ENCODE measurements around the gene APRT. TPM values are rescaled to one million over a fixed set of nuclear protein-coding genes. Genes with fewer than 3 reads are reported as not detected.

The APRT gene
- total RNA-seq, 2 donors from 2014 or later = 45.5 to 80.7 TPM

DNA sequence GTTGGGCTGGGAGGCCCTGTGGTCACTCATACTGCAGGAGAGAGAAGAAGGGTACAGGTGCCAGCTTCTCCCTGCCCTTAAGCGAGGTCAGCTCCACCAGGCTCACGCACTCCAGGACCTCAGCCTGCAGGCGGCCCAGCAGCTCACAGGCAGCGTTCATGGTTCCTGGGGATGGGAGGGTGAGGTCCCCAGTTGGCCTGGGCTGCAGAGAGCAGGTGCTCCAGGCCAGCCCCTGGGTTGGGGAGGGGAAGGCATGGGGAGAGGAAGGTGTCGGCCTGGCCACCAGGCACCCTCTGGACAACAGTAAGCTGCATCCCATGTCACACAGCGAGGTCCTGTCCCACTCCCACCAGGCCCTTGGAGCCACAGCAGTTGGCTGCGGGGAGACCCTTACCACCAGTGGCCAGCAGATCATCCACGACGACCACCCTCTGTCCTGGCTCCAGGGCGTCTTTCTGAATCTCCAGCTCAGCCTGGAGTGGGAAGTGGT, 2.0 kb downstream of the APRT start:
- Histone ChIP-seq H3K4me1 (ENCODE audit: control insufficient read depth in 1 of 2, low read depth in 2 of 2) (peaks cover 11 to 35% of the 10 kb centered on the region in 2 donors), H3K27me3 (replicated peaks; ENCODE audit: insufficient read depth) (no peaks in the 10 kb centered on the region), H3K4me3 (no peak overlapping the region), H3K27ac (no peak overlapping the region), H3K36me3 (peaks cover 11% of the 10 kb centered on the region), H3K9me3 (no peaks in the 10 kb centered on the region)
- no peak for DNase-seq (ENCODE audit: low spot score)
- ATAC-seq (ENCODE audit: insufficient number of reproducible peaks, low FRiP score, low read depth) = no peak
- TF ChIP-seq CTCF (IDR thresholded peaks at IDR 0.05) = no peak

- no peaks in the 10 kb centered on the region for H3K27me3 ChIP-seq (replicated peaks; ENCODE audit: insufficient read depth)
- H3K27ac ChIP-seq = no peak overlapping the region
- peaks cover 11% of the 10 kb centered on the region for H3K36me3 ChIP-seq
- peaks cover 11 to 41% of the 10 kb centered on the region in 2 donors for H3K4me1 ChIP-seq (ENCODE audit: control insufficient read depth in 1 of 2, low read depth in 2 of 2)
- ATAC-seq (ENCODE audit: insufficient number of reproducible peaks, low FRiP score, low read depth) = no peak
- no peak for DNase-seq (ENCODE audit: low spot score)
- no peaks in the 10 kb centered on the region for H3K9me3 ChIP-seq
- H3K4me3 ChIP-seq = no peak overlapping the region
- TF ChIP-seq CTCF (IDR thresholded peaks at IDR 0.05) = no peak
Observed at GRCh38 chr16:88809068-88809675, 2.6 kb downstream of the APRT start.

DNA sequence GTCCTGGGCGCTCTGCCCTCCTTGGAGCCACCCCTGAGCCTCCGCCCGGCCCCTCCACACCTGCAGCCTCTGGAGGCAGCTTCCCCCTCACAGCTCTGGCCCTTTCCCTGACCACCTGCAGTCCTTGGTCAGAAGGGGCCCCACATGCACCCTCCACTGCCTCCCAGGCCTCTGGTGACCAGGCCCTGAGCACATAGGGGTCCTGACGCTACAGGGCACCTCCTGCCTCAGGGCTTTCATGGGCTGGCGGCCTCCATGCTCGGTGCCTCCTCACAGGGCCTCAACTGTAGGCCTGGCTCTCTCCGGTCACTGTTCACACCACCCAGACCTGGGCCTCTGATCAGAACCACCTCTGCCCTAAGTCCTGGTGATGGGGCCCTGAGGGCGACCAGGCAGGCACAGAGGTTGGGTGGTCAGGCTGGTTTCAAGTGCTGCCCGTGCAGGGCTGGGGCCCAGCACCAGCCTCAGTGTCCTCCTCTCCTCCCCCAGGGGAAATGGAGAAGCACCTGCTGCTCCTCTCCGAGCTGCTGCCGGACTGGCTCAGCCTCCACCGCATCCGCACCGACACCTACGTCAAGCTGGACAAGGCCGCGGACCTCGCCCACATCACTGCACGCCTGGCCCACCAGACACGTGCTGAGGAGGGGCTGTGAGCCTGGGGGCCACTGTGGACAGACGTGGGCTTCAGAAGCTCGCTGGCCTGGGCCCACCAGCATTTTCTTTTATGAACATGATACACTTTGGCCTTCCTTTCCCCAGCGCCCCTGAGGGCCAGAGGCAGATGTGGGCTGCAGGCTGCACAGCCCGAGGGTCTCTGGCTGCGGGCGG, 3.9 kb downstream of the APRT start:
- ATAC-seq (ENCODE audit: insufficient number of reproducible peaks, low FRiP score, low read depth) = no peak
- Histone ChIP-seq H3K36me3 (peaks cover 11% of the 10 kb centered on the region), H3K27me3 (replicated peaks; ENCODE audit: insufficient read depth) (no peaks in the 10 kb centered on the region), H3K4me3 (no peak overlapping the region), H3K27ac (no peak overlapping the region), H3K4me1 (ENCODE audit: control insufficient read depth in 1 of 2, low read depth in 2 of 2) (peaks cover 11 to 41% of the 10 kb centered on the region in 2 donors), H3K9me3 (no peaks in the 10 kb centered on the region)
- TF ChIP-seq CTCF (IDR thresholded peaks at IDR 0.05) = no peak
- DNase-seq (ENCODE audit: low spot score) = no peak

DNA sequence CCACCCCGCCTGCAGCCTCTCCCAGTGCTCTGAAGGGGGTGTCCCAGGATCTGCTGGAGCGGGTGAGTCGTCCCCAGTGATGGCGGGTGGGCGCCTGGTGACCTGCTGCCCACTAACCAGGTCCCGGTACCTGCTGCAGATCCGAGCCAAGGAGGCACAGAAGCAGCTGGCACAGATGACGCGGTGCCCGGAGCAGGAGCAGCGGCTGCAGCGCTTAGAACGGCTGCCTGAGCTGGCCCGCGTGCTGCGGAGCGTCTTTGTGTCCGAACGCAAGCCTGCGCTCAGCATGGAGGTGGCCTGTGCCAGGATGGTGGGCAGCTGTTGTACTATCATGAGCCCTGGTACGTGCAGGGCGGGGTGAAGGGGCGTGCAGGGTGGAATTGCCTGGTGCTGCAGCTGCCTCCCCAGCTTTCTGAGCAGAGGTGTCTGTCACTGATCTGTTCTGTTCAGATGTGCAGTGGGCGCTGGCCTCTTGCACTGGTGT, 4.5 kb downstream of the APRT start:
- no peaks in the 10 kb centered on the region for H3K27me3 ChIP-seq (replicated peaks; ENCODE audit: insufficient read depth)
- no peak for TF ChIP-seq CTCF (IDR thresholded peaks at IDR 0.05)
- no peaks in the 10 kb centered on the region for H3K9me3 ChIP-seq
- H3K4me3 ChIP-seq = no peak overlapping the region
- H3K27ac ChIP-seq = no peak overlapping the region
- peaks cover 11 to 41% of the 10 kb centered on the region in 2 donors for H3K4me1 ChIP-seq (ENCODE audit: control insufficient read depth in 1 of 2, low read depth in 2 of 2)
- no peak for DNase-seq (ENCODE audit: low spot score)
- peaks cover 11% of the 10 kb centered on the region for H3K36me3 ChIP-seq
- no peak for ATAC-seq (ENCODE audit: insufficient number of reproducible peaks, low FRiP score, low read depth)

- DNase-seq (ENCODE audit: low spot score) (no peak), ATAC-seq (ENCODE audit: insufficient number of reproducible peaks, low FRiP score, low read depth) (no peak)
- Histone ChIP-seq H3K36me3 (peaks cover 11% of the 10 kb centered on the region), H3K4me1 (ENCODE audit: control insufficient read depth in 1 of 2, low read depth in 2 of 2) (peaks cover 11 to 41% of the 10 kb centered on the region in 2 donors), H3K9me3 (no peaks in the 10 kb centered on the region), H3K27me3 (replicated peaks; ENCODE audit: insufficient read depth) (no peaks in the 10 kb centered on the region), H3K27ac (no peak overlapping the region), H3K4me3 (no peak overlapping the region)
- no peak for TF ChIP-seq CTCF (IDR thresholded peaks at IDR 0.05)
Observed at GRCh38 chr16:88806491-88807111, 5.1 kb downstream of the APRT start.
